WTC11 (cell line): Measurements from ENCODE around the gene POLE4. TPM values are rescaled to one million over a fixed set of nuclear protein-coding genes. Genes with fewer than 3 reads are reported as not detected.

ENCODE experiments used
- AFF4 ChIP-seq: sonication (generic); formaldehyde crosslinking; IDR thresholded peaks from 2 replicates; pipeline ENCODE4 v1.8.1; 2023; ENCODE audit warnings: mild to moderate bottlenecking, missing genetic modification reagents, borderline replicate concordance
- AR ChIP-seq: fragments of 250-450 bp; sonication (Bioruptor Pico); IDR thresholded peaks from 2 replicates; pipeline ENCODE4 v1.9.0; 2021; ENCODE audit warnings: mild to moderate bottlenecking
- ATF6 ChIP-seq: sonication (generic); formaldehyde crosslinking; IDR thresholded peaks from 2 replicates; pipeline ENCODE4 v1.8.1; 2023; ENCODE audit warnings: mild to moderate bottlenecking, missing genetic modification reagents
- CDX4 ChIP-seq: fragments of 250-450 bp; sonication (Bioruptor Pico); IDR thresholded peaks from 2 replicates; pipeline ENCODE4 v1.9.0; 2021; ENCODE audit warnings: moderate library complexity, mild to moderate bottlenecking, inconsistent platforms, borderline replicate concordance
- E2F5 ChIP-seq: sonication (generic); formaldehyde crosslinking; IDR thresholded peaks from 2 replicates; pipeline ENCODE4 v1.8.1; 2022; ENCODE audit warnings: mild to moderate bottlenecking, moderate library complexity, missing genetic modification reagents
- FOXP1 ChIP-seq: sonication (generic); formaldehyde crosslinking; IDR thresholded peaks from 2 replicates; pipeline ENCODE4 v1.8.0; 2022; ENCODE audit warnings: missing genetic modification reagents, mild to moderate bottlenecking, moderate library complexity, borderline replicate concordance
- MLX ChIP-seq: sonication (generic); formaldehyde crosslinking; IDR thresholded peaks from 2 replicates; pipeline ENCODE4 v1.8.1; 2023; ENCODE audit warnings: mild to moderate bottlenecking, missing genetic modification reagents, moderate library complexity
- MYBL2 ChIP-seq: sonication (generic); formaldehyde crosslinking; IDR thresholded peaks from 2 replicates; pipeline ENCODE4 v1.8.1; 2023; ENCODE audit warnings: mild to moderate bottlenecking, moderate library complexity, missing genetic modification reagents
- NFYB ChIP-seq: sonication (generic); formaldehyde crosslinking; conservative IDR thresholded peaks from 2 replicates; pipeline ENCODE4 v1.8.0; 2022; ENCODE audit warnings: low read depth, missing genetic modification reagents
- PRDM15 ChIP-seq: sonication (generic); formaldehyde crosslinking; IDR thresholded peaks from 2 replicates; pipeline ENCODE4 v1.8.0; 2022; ENCODE audit warnings: missing genetic modification reagents
- USF1 ChIP-seq: sonication (generic); formaldehyde crosslinking; IDR thresholded peaks from 2 replicates; pipeline ENCODE4 v1.8.0; 2022; ENCODE audit warnings: mild to moderate bottlenecking, missing genetic modification reagents
- ZNF671 ChIP-seq: fragments of 250-450 bp; sonication (Bioruptor Pico); IDR thresholded peaks from 2 replicates; pipeline ENCODE4 v1.8.0; 2021; ENCODE audit warnings: mild to moderate bottlenecking
- total RNA-seq: library from RNA; stranded (reverse); gene quantifications from 3 replicates; pipeline ENCODE4 v1.2.3, GENCODE V29; 2021

Gene POLE4
- total RNA-seq, 1 experiment from 2014 or later: 31.5 TPM

- no peak for TF ChIP-seq USF1 (CRISPR knock-in tag)
- TF ChIP-seq ATF6: no peak
- TF ChIP-seq NFYB: no peak
- TF ChIP-seq AR (CRISPR knock-in tag): no peak
- TF ChIP-seq PRDM15 (CRISPR knock-in tag): no peak
- TF ChIP-seq CDX4 (CRISPR knock-in tag): no peak
- TF ChIP-seq MYBL2 (CRISPR knock-in tag): no peak
- TF ChIP-seq ZNF671 (CRISPR knock-in tag): no peak
- no peak for TF ChIP-seq E2F5 (CRISPR knock-in tag)
- TF ChIP-seq FOXP1: no peak
- TF ChIP-seq MLX: no peak
- TF ChIP-seq AFF4 (CRISPR knock-in tag): no peak
- TF ChIP-seq, all 79 proteins: peak for 0
Observed at GRCh38 chr2:75007061-75007460, 48.6 kb downstream of the POLE4 start (continued).
